Hepatocyte (in vitro differentiated cells): ENCODE measurements around the gene MSLN.

Source experiments
- CTCF ChIP-seq: fragments of 200-600 bp; sonication (generic); IDR thresholded peaks from 2 replicates; pipeline ENCODE4 v1.5.1; 2016; ENCODE audit warnings: antibody characterized with exemption, mild to moderate bottlenecking; ENCODE audit not compliant: poor library complexity
- EZH2 ChIP-seq: fragments of 200-600 bp; sonication (generic); IDR thresholded peaks from 2 replicates; pipeline ENCODE4 v1.6.1; 2016; ENCODE audit warnings: antibody characterized with exemption, mild to moderate bottlenecking, borderline replicate concordance
- EZH2phosphoT487 ChIP-seq: fragments of 200-600 bp; sonication (generic); IDR thresholded peaks from one replicate; pipeline ENCODE4 v1.6.1; 2018; ENCODE audit warnings: antibody characterized with exemption, mild to moderate bottlenecking, low read depth, moderate library complexity; ENCODE audit not compliant: unreplicated experiment, severe bottlenecking

- TF ChIP-seq CTCF (no peak), EZH2phosphoT487 (no peak), EZH2 (no peak)
Observed at GRCh38 chr16:791131-791530, 30.6 kb downstream of the MSLN start.
